ENCODE measurements around the gene ZNF132.

- TF ChIP-seq, protein P1, sequence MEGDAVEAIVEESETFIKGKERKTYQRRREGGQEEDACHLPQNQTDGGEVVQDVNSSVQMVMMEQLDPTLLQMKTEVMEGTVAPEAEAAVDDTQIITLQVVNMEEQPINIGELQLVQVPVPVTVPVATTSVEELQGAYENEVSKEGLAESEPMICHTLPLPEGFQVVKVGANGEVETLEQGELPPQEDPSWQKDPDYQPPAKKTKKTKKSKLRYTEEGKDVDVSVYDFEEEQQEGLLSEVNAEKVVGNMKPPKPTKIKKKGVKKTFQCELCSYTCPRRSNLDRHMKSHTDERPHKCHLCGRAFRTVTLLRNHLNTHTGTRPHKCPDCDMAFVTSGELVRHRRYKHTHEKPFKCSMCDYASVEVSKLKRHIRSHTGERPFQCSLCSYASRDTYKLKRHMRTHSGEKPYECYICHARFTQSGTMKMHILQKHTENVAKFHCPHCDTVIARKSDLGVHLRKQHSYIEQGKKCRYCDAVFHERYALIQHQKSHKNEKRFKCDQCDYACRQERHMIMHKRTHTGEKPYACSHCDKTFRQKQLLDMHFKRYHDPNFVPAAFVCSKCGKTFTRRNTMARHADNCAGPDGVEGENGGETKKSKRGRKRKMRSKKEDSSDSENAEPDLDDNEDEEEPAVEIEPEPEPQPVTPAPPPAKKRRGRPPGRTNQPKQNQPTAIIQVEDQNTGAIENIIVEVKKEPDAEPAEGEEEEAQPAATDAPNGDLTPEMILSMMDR (conservative IDR thresholded peaks at IDR 0.05) = no peak
- no peak for TF ChIP-seq EZH2 (IDR thresholded peaks at IDR 0.05; ENCODE audit: low read depth)
Observed at GRCh38 chr19:58400916-58401839, 38.8 kb downstream of the ZNF132 start.
